Skeletal muscle satellite cell (primary cell): ENCODE measurements around the gene PCCB.
"Not testable (repeated sequence)": the region's sequence is repeated elsewhere in the genome, so short reads cannot be mapped to it uniquely, and the experiment has no call there.

Source experiments
- H3K27me3 ChIP-seq: 2 replicates; pipeline ENCODE4 v1.7.0; 2013; ENCODE audit warnings: low read length; ENCODE audit not compliant: control insufficient read depth, insufficient read depth
- H3K36me3 ChIP-seq: 2 replicates; pipeline ENCODE4 v1.7.0; 2013; ENCODE audit warnings: mild to moderate bottlenecking, control low read depth, low read length; ENCODE audit not compliant: insufficient read depth
- H3K4me1 ChIP-seq: 2 replicates; pipeline ENCODE4 v1.7.0; 2013; ENCODE audit warnings: low read length; ENCODE audit not compliant: control insufficient read depth, insufficient read depth
- H3K4me2 ChIP-seq: 2 replicates; pipeline ENCODE4 v1.7.0; 2013; ENCODE audit warnings: mild to moderate bottlenecking, low read length
- H3K4me3 ChIP-seq: 2 replicates; pipeline ENCODE4 v1.7.0; 2013; ENCODE audit warnings: low read length
- H3K9ac ChIP-seq: 2 replicates; pipeline ENCODE4 v1.7.0; 2013; ENCODE audit warnings: mild to moderate bottlenecking, low read depth, low read length, moderate library complexity
- H3K9me3 ChIP-seq: replicated peaks from 2 replicates; pipeline ENCODE4 v1.7.0; 2013; ENCODE audit warnings: mild to moderate bottlenecking, control low read depth, low read length

Gene PCCB

DNA sequence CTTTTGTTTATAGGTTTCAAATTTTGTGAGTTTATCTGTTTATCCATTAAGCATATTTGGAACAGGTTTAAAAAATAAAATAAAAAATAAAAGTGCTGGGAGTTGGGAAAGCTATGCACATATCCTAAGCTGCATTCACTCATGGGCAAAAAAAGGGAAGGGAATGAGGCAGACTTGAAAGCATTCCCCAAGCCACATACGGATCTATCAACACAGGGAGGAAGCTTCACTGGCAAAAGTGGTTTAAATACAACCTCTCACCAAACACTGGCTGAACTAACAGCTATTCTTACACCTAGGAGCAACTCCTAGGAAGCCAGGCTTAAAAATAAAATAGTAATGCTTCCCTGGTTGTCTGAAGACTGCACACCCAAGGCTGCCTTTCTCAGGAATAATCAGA, 101.2 kb downstream of the PCCB start:
- Histone ChIP-seq H3K27me3 (no peaks in the 10 kb centered on the region), H3K4me3 (no peak overlapping the region), H3K9ac (no peak overlapping the region), H3K4me1 (peaks cover 12% of the 10 kb centered on the region), H3K9me3 (no peaks in the 10 kb centered on the region), H3K36me3 (peaks cover 5% of the 10 kb centered on the region), H3K4me2 (no peak overlapping the region)

DNA sequence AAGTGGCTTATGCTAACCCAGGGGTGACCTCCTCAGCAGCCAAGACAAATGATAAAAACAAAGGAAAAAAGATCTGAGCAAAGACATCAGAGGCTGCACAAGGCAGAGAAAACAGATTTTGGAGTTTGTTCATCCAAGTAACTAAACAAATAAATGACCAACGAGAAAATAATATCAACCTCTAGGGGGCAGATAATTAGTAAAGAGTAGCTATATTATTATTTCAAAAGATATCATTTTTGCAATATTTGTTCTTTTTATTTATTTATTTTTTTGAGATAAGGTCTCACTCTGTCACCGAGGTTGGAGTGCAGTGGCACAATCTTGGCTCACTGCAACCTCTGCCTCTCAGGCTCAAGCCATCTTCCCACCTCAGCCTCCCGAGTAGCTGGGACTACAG, 101.8 kb downstream of the PCCB start:
- Histone ChIP-seq H3K36me3 (peaks cover 5% of the 10 kb centered on the region), H3K4me3 (no peak overlapping the region), H3K9me3 (no peaks in the 10 kb centered on the region), H3K4me1 (peaks cover 12% of the 10 kb centered on the region), H3K4me2 (no peak overlapping the region), H3K27me3 (no peaks in the 10 kb centered on the region), H3K9ac (no peak overlapping the region)

DNA sequence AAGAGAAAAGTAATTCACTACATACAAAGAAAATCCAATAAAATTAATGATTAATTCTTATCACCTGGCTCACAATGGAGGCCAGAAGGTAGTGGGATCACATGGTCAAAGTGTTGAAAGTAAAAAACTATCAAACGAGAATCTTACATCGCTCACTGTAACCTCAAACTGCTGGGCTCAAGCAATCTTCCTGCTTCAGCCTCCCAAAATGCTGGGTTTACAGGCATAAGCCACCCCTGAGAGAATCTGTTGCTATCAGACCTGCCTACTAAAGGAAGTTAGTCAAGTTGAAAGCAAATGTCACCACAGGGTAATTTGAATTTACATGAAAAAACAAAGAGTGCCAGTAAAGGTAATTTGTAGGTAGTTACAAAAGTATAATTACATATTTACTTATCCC, 103.3 kb downstream of the PCCB start:
- peaks cover 12% of the 10 kb centered on the region for H3K4me1 ChIP-seq
- H3K36me3 ChIP-seq: peaks cover 5% of the 10 kb centered on the region
- no peaks in the 10 kb centered on the region for H3K9me3 ChIP-seq
- no peak overlapping the region for H3K9ac ChIP-seq
- H3K4me3 ChIP-seq: no peak overlapping the region
- no peak overlapping the region for H3K4me2 ChIP-seq
- H3K27me3 ChIP-seq: no peaks in the 10 kb centered on the region

DNA sequence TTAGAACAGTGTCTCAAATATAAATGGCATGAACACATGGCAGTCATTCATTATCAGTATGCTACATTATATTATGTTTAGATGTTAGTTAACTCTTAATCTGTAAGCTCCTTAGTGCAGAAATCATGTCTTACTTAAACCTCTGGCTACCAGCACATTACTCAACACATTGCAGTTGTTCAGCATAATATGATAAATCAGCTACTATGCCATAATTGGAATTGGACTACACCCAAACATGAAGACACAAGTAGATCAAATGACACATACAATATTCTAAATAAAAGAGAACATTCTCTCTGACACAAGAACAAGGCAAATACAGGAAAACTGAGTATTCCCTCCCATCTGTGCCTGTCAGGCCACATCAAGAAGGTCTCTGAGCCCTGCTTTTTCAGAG, 116.1 kb downstream of the PCCB start:
- Histone ChIP-seq H3K27me3 (no peaks in the 10 kb centered on the region), H3K4me1 (peaks cover 4% of the 10 kb centered on the region), H3K9ac (no peak overlapping the region), H3K36me3 (no peaks in the 10 kb centered on the region), H3K9me3 (no peaks in the 10 kb centered on the region), H3K4me2 (no peak overlapping the region), H3K4me3 (no peak overlapping the region)

DNA sequence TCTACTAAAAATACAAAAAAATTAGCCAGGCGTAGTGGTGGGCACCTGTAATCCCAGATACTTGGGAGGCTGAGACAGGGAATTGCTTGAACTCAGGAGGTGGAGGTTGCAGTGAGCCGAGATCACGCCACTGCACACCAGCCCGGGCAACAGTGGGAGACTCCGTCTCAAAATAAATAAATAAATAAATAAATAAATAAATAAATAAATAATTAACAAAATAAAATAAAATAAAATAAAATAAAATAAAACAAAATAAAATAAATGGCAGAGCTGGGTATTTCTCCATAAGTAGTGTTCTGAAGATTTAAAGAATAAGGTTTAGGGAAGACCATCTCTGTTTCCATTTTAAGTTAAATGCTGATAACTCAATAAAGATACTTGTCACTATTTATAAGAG, 125.7 kb downstream of the PCCB start:
- H3K9me3 ChIP-seq, H3K4me1 ChIP-seq, H3K36me3 ChIP-seq, H3K27me3 ChIP-seq, H3K4me3 ChIP-seq, H3K9ac ChIP-seq, H3K4me2 ChIP-seq: not testable (repeated sequence)

DNA sequence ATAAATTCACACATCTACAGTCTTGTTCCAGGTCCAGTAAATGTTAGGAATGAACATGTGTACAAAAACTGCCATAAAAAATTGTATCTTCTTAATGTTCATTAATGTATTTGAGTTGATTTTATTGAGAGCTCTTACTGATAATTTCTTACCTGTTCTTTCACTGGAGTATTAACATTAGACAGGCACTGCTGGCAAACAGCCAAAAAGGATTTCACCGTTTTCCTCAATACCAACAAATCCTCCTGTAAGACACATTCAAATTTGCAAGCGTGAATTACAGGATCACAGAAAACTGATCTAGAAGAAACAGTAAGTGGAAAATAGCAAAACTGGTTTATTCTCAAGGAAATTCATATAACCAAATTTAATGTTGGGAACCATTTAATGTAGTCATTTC, 127.4 kb downstream of the PCCB start:
- Histone ChIP-seq H3K4me1 (peaks cover 3% of the 10 kb centered on the region), H3K9me3 (no peaks in the 10 kb centered on the region), H3K36me3 (no peaks in the 10 kb centered on the region), H3K4me2 (no peak overlapping the region), H3K27me3 (no peaks in the 10 kb centered on the region), H3K9ac (no peak overlapping the region), H3K4me3 (no peak overlapping the region)

- no peaks in the 10 kb centered on the region for H3K9me3 ChIP-seq
- H3K4me3 ChIP-seq: no peak overlapping the region
- no peak overlapping the region for H3K9ac ChIP-seq
- no peaks in the 10 kb centered on the region for H3K36me3 ChIP-seq
- H3K27me3 ChIP-seq: no peaks in the 10 kb centered on the region
- H3K4me1 ChIP-seq: peaks cover 3% of the 10 kb centered on the region
- H3K4me2 ChIP-seq: no peak overlapping the region
These were observed 127.9 kb downstream of the PCCB start for GRCh38 chr3:136378011-136378410.
